Stomach (tissue), 4 donors: ENCODE measurements around the gene RNU7-1.
A peak's percentile ranks its signal among the peaks of the same experiment; 100 is the strongest.

Experiments used
- CTCF ChIP-seq, 7 experiments: fragments of 450-650 bp in 4 of 7; fragments of 200-600 bp in 3 of 7; sonication (generic) in 3 of 7; IDR thresholded peaks; one replicate each; pipeline ENCODE4 v1.5.1; 2016 to 2019; ENCODE audit warnings: antibody characterized with exemption in 7 of 7, control low read depth in 2 of 7, mild to moderate bottlenecking in 1 of 7
- EP300 ChIP-seq: sonication (generic); formaldehyde crosslinking; IDR thresholded peaks from one replicate; pipeline ENCODE4 v1.6.1; 2017; ENCODE audit warnings: antibody characterized with exemption
- POLR2A ChIP-seq, 4 donors: fragments of 450-650 bp; IDR thresholded peaks; one replicate each; pipeline ENCODE4 v1.6.1; 2016; ENCODE audit warnings: antibody characterized with exemption in 4 of 4, control low read depth in 2 of 4, mild to moderate bottlenecking in 1 of 4, moderate library complexity in 1 of 4
- POLR2AphosphoS5 ChIP-seq, 3 donors: sonication (generic); formaldehyde crosslinking; IDR thresholded peaks; one replicate each; pipeline ENCODE4 v1.6.1; 2016; ENCODE audit warnings: antibody characterized with exemption in 3 of 3

- TF ChIP-seq CTCF (IDR thresholded peaks at IDR 0.05) (peak in 5 of 7 experiments; percentile 89 to 95 (median 90)), POLR2A (IDR thresholded peaks at IDR 0.05) (peak in 1 of 4 donors; percentile 14), POLR2AphosphoS5 (IDR thresholded peaks at IDR 0.05) (peak; percentile 45 to 92 (median 54)), EP300 (no peak)
These were observed 21.5 kb downstream of the RNU7-1 start for GRCh38 chr12:6965026-6965661.
